ENCODE data around the gene C16orf92. TPM values are rescaled to one million over a fixed set of nuclear protein-coding genes. Genes with fewer than 3 reads are reported as not detected.
"Not testable (repeated sequence)": the region's sequence is repeated elsewhere in the genome, so short reads cannot be mapped to it uniquely, and the experiment has no call there.

Gene C16orf92
- total RNA-seq, 1 donor: not detected

- no peak for DNase-seq (ENCODE audit: low read depth in 2 of 3, low spot score in 2 of 3)
Observed at GRCh38 chr16:30003670-30004423, 19.2 kb upstream of the C16orf92 start.

GRCh38 chr16:30004424-30004776, 18.6 kb upstream of the C16orf92 start:
- no peak for DNase-seq (ENCODE audit: low read depth in 2 of 3, low spot score in 2 of 3)

- DNase-seq (ENCODE audit: low read depth in 2 of 3, low spot score in 2 of 3): peak in 2 of 3 donors; percentile 23 to 47
Observed at GRCh38 chr16:30004811-30005242, 18.2 kb upstream of the C16orf92 start.

- peak in 2 of 3 donors; percentile 53 to 66 for DNase-seq (ENCODE audit: low read depth in 2 of 3, low spot score in 2 of 3)
Observed at GRCh38 chr16:30005341-30006094, 17.5 kb upstream of the C16orf92 start.

- DNase-seq (ENCODE audit: low read depth in 2 of 3, low spot score in 2 of 3): no peak
Observed at GRCh38 chr16:30006095-30006473, 16.9 kb upstream of the C16orf92 start.

GRCh38 chr16:30006659-30007377, 16.2 kb upstream of the C16orf92 start:
- DNase-seq (ENCODE audit: low read depth in 2 of 3, low spot score in 2 of 3): no peak

- DNase-seq (ENCODE audit: low read depth in 2 of 3, low spot score in 2 of 3): no peak
Observed at GRCh38 chr16:30007378-30007895, 15.6 kb upstream of the C16orf92 start.

- no peak for DNase-seq (ENCODE audit: low read depth in 2 of 3, low spot score in 2 of 3)
Observed at GRCh38 chr16:30009085-30009862, 13.7 kb upstream of the C16orf92 start.

GRCh38 chr16:30009990-30010843, 12.8 kb upstream of the C16orf92 start:
- DNase-seq (ENCODE audit: low read depth in 2 of 3, low spot score in 2 of 3): no peak

GRCh38 chr16:30010844-30011713, 11.9 kb upstream of the C16orf92 start, which contains the start of gene DOC2A:
Gene DOC2A (minus strand): TSS chr16:30011027. CDS start chr16:30010222, 805 bp downstream.
- peak in 1 of 3 donors; percentile 45 for DNase-seq (ENCODE audit: low read depth in 2 of 3, low spot score in 2 of 3)

- no peak for DNase-seq (ENCODE audit: low read depth in 2 of 3, low spot score in 2 of 3)
Observed at GRCh38 chr16:30011714-30012504, 11.1 kb upstream of the C16orf92 start.

- not testable (repeated sequence) for DNase-seq (ENCODE audit: low read depth in 2 of 3, low spot score in 2 of 3)
Observed at GRCh38 chr16:30012598-30012997, 10.4 kb upstream of the C16orf92 start.

GRCh38 chr16:30015450-30015849, 7.5 kb upstream of the C16orf92 start:
- DNase-seq (ENCODE audit: low read depth in 2 of 3, low spot score in 2 of 3): not testable (repeated sequence)

GRCh38 chr16:30016555-30017276, 6.3 kb upstream of the C16orf92 start:
- DNase-seq (ENCODE audit: low read depth in 2 of 3, low spot score in 2 of 3): no peak

GRCh38 chr16:30017277-30017656, 5.7 kb upstream of the C16orf92 start:
- DNase-seq (ENCODE audit: low read depth in 2 of 3, low spot score in 2 of 3): no peak

GRCh38 chr16:30017937-30018336, 5.1 kb upstream of the C16orf92 start:
- not testable (repeated sequence) for DNase-seq (ENCODE audit: low read depth in 2 of 3, low spot score in 2 of 3)

GRCh38 chr16:30018731-30019158, 4.3 kb upstream of the C16orf92 start:
- DNase-seq (ENCODE audit: low read depth in 2 of 3, low spot score in 2 of 3): no peak
